Measurements from ENCODE around the gene ATF7IP.
"Not testable (repeated sequence)": the region's sequence is repeated elsewhere in the genome, so short reads cannot be mapped to it uniquely, and the experiment has no call there.

Gene ATF7IP

GRCh38 chr12:14327711-14328110 is 37.8 kb upstream of the ATF7IP start:
- TF ChIP-seq, protein P1, sequence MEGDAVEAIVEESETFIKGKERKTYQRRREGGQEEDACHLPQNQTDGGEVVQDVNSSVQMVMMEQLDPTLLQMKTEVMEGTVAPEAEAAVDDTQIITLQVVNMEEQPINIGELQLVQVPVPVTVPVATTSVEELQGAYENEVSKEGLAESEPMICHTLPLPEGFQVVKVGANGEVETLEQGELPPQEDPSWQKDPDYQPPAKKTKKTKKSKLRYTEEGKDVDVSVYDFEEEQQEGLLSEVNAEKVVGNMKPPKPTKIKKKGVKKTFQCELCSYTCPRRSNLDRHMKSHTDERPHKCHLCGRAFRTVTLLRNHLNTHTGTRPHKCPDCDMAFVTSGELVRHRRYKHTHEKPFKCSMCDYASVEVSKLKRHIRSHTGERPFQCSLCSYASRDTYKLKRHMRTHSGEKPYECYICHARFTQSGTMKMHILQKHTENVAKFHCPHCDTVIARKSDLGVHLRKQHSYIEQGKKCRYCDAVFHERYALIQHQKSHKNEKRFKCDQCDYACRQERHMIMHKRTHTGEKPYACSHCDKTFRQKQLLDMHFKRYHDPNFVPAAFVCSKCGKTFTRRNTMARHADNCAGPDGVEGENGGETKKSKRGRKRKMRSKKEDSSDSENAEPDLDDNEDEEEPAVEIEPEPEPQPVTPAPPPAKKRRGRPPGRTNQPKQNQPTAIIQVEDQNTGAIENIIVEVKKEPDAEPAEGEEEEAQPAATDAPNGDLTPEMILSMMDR (IDR thresholded peaks at IDR 0.05; ENCODE audit: low read length, missing control alignments) = no peak
- no peak overlapping the region for H3K4me3 ChIP-seq (replicated peaks; ENCODE audit: low read depth, low read length)
- peak; percentile 5 for DNase-seq (ENCODE audit: low read depth)

- H3K4me3 ChIP-seq (replicated peaks; ENCODE audit: low read depth, low read length) = no peak overlapping the region
- TF ChIP-seq, protein P1 (IDR thresholded peaks at IDR 0.05; ENCODE audit: low read length, missing control alignments) = no peak
- DNase-seq (ENCODE audit: low read depth) = no peak
Measured at GRCh38 chr12:14332482-14332881, 33.0 kb upstream of the ATF7IP start.

DNA sequence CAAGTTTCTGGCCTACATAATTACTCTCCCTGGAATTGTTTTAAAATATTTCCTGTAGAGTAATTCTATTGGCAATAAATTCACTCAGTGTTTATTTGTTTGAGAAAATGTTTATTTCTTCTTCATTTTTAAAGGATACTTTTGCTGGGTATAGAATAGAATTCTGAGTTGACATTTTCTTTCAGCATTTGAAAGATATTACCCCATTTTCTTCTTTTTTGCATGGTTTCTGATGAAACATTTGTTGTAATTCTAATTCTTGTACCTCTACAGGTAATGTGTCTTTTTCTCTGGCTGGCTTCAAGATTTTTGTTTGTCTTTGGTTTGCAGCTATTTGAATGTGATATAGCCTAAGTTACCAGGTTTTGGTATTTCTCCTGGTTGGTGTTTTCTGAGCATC is 25.1 kb upstream of the ATF7IP start:
- no peak for DNase-seq (ENCODE audit: low read depth)
- TF ChIP-seq, protein P1 (IDR thresholded peaks at IDR 0.05; ENCODE audit: low read length, missing control alignments) = no peak
- H3K4me3 ChIP-seq (replicated peaks; ENCODE audit: low read depth, low read length) = no peak overlapping the region

GRCh38 chr12:14351524-14351923 is 14.0 kb upstream of the ATF7IP start:
- not testable (repeated sequence) for DNase-seq (ENCODE audit: low read depth)

DNA sequence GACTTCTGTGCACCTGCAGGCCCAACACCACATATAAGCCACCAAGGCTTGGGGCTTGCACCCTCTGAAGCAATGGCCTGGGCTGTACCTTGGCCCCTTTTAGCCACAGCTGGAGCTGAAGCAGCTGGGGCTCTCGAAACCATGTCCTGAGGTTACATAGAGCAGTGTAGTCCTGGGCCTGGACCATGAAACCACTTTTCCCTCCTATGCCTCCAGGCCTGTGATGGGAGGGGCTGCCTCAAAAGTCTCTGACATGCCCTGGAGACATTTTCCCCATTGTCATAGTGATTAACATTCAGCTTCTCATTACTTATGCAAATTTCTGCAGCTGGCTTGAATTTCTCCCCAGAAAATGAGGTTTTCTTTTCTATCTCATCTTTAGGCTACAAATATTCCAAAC is 13.4 kb upstream of the ATF7IP start:
- H3K4me3 ChIP-seq (replicated peaks; ENCODE audit: low read depth, low read length); DNase-seq (ENCODE audit: low read depth): not testable (repeated sequence)

More at GRCh38 chr12:14351524-14351923, 14.0 kb upstream of the ATF7IP start:
- not testable (repeated sequence) for H3K4me3 ChIP-seq (replicated peaks; ENCODE audit: low read depth, low read length)

GRCh38 chr12:14354665-14355064 is 10.8 kb upstream of the ATF7IP start:
- not testable (repeated sequence) for DNase-seq (ENCODE audit: low read depth)

DNA sequence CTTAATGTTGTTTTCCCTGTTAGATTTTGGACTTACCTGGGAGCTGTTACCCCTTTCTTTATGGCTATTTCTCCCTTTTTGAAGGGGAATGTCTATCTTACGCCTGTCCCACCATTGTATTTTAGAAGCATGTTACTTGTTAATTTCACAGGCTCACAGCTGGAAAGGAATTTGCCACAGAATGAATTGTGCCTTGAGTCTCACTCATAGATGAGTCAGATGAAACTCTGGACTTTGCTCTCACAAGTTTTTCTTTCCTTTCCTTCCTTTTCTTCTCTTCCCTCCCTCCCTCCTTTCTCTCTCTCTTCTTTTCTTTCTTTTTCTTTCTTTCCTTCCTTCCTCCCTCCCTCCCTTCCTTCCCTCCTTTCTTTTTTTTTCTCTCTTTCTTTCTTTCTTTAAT is 9.3 kb upstream of the ATF7IP start:
- TF ChIP-seq, protein P1 (IDR thresholded peaks at IDR 0.05; ENCODE audit: low read length, missing control alignments) = no peak
- no peak for DNase-seq (ENCODE audit: low read depth)
- no peak overlapping the region for H3K4me3 ChIP-seq (replicated peaks; ENCODE audit: low read depth, low read length)

More at GRCh38 chr12:14354665-14355064, 10.8 kb upstream of the ATF7IP start:
- H3K4me3 ChIP-seq (replicated peaks; ENCODE audit: low read depth, low read length) = not testable (repeated sequence)

- no peak overlapping the region for H3K4me3 ChIP-seq (replicated peaks; ENCODE audit: low read depth, low read length)
- TF ChIP-seq, protein P1 (IDR thresholded peaks at IDR 0.05; ENCODE audit: low read length, missing control alignments) = no peak
- no peak for DNase-seq (ENCODE audit: low read depth)
Measured at GRCh38 chr12:14357486-14357885, 8.0 kb upstream of the ATF7IP start.

- TF ChIP-seq, protein P1 (IDR thresholded peaks at IDR 0.05; ENCODE audit: low read length, missing control alignments) = no peak
- DNase-seq (ENCODE audit: low read depth) = no peak
- H3K4me3 ChIP-seq (replicated peaks; ENCODE audit: low read depth, low read length) = no peak overlapping the region
Measured at GRCh38 chr12:14362352-14362751, 3.1 kb upstream of the ATF7IP start.

All from fibroblast of pulmonary artery (primary cell).